Measurements from ENCODE around the gene TOM1L2. TPM values are rescaled to one million over a fixed set of nuclear protein-coding genes. Genes with fewer than 3 reads are reported as not detected.
A peak's percentile ranks its signal among the peaks of the same experiment; 100 is the strongest.
"Not testable (repeated sequence)": the region's sequence is repeated elsewhere in the genome, so short reads cannot be mapped to it uniquely, and the experiment has no call there.

The TOM1L2 gene
- total RNA-seq, 8 experiments from 2014 or later: 21.0 to 61.1 (median 36.0) TPM

DNA sequence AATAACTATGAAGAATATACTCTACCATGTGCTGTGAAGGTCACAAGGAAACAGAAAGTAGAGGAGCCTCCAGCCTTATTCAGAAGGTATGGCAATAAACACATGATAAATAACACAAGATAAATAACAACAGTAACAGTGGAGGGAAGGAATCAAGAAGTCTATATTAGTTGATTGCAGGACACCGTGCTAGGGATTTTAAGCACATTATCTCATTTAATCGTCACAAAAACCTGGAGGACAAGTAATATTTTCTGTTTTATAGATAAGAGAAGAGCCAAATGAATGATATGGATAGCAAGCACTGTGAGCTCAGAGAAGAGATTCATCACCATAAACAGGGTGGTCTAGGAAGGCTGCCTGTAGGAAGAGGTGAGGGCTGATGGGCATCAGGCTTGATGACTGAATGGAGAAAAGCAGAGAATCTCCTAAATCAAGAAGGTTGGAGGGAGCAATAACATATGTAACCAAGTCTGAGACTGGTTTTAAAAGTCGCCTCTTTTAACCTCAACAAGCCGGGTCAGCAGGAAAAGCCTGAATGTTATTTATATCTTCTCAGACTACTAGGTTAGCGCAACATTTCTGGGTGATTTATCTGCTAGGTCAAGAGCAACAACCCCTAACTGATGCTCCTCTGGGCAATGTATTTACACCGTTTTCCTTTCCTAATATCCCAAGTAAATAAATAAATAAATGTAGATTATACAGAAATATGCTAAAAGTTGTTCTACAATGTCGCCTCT, 8.3 kb downstream of the TOM1L2 start:
- Histone ChIP-seq H3K4me1 (replicated peaks in 1 of 2) (peaks cover 25 to 26% of the 10 kb centered on the region in 2 donors), H3K27ac (no peak overlapping the region), H3K4me3 (no peak overlapping the region)
- no peak for ATAC-seq (replicated peaks in 6 of 8)
- 72 to 100% (median 84%) methylated on average over 1 to 7 of the region's 7 CpGs for WGBS, 10 experiments
- in situ Hi-C loops (cut with MboI; ENCODE audit: low pct_unique_long_range_greater_than_20kb in 2 of 9, low sequenced_read_pairs in 9 of 9, unreplicated experiment in 9 of 9): no loop called here

- 50 to 100% (median 64%) methylated on average over 2 to 4 of the region's 4 CpGs; no CpG with 5 or more reads in 1 of the 10 experiments for WGBS, 10 experiments
- in situ Hi-C loops (cut with MboI; ENCODE audit: low pct_unique_long_range_greater_than_20kb in 2 of 9, low sequenced_read_pairs in 9 of 9, unreplicated experiment in 9 of 9): no loop called here
- Histone ChIP-seq H3K4me3 (no peak overlapping the region), H3K27ac (no peak overlapping the region), H3K4me1 (replicated peaks in 1 of 2) (peaks cover 26 to 29% of the 10 kb centered on the region in 2 donors)
- ATAC-seq (replicated peaks in 6 of 8): no peak
These were observed 9.1 kb downstream of the TOM1L2 start for GRCh38 chr17:17963066-17963465.

DNA sequence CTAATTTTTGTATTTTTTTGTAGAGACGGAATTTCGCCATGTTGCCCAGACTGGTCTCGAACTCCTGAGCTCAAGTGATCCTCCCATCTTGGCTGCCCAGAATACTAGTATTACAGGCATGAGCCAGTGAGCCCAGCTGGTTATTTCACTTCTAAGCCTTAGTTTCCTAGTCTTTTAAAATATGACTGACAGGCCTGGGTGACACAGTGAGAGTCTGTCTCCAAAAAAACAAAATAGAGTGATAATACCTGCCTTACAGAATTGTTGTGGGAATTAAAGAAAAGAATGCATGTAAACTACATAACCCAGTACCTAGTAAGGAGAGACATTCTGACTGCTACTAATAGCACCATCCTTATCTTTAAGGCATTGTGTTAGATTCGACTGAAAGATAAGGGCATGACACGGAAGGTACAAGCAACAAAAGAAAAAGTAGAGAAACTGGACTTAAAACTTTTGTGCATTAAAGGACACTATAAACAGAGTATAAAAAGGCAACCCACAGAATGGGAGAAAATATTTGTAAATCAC, 11.6 kb downstream of the TOM1L2 start:
- no peak overlapping the region for H3K27ac ChIP-seq

DNA sequence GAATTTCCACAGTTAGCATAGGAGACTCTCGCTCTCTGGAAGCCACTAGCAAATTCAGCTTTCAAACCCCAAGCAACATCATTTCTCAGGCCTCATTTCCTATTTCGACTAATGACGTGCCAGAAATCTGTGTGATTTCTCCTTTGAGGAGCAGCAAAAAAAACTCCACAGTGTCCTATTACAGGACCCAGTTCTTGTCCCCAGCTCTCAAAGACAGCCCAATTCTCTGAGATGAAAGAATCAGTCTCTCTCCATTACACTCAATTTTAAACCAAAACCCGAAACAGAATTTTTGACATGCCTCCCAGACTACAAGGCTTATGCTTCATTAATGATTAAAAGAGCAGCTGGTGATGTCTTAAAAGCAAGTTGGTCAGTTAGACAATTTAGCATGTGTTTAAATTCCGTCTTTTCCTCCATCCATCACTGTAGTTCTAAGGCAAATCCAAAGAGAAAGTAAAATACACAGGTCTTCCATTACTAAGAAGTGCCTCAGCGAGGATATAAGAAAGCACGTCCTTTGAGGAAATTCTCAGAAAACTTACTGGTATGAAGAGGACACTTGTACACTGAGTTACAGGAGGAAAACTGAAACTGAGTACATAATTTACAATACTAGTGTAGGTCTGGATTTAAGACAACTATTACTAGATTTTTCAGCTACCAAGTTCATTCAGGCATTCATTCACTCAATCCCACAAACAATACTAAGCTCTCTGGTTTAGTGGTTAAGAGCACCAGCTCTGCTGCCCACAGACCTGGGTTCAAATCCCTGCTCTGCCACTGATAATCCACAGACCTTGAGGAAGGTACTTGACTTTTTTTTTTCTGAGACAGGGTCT, 12.5 kb downstream of the TOM1L2 start:
- Histone ChIP-seq H3K4me1 (replicated peaks in 1 of 2) (peaks cover 22% of the 10 kb centered on the region in 2 donors), H3K27ac (no peak overlapping the region), H3K4me3 (peak overlapping the region in 2 of 5 donors; percentile 9 to 17)
- in situ Hi-C loops (cut with MboI; ENCODE audit: low pct_unique_long_range_greater_than_20kb in 2 of 9, low sequenced_read_pairs in 9 of 9, unreplicated experiment in 9 of 9): no loop called here
- 6 to 57% (median 37%) methylated on average over 1 to 7 of the region's 7 CpGs for WGBS, 10 experiments
- peak in 5 of 8 experiments; percentile 11 to 57 (median 20) for ATAC-seq (replicated peaks in 6 of 8)

More for the DNA sequence above, 11.6 kb downstream of the TOM1L2 start:
- peaks cover 26 to 29% of the 10 kb centered on the region in 2 donors for H3K4me1 ChIP-seq (replicated peaks in 1 of 2)
- in situ Hi-C loops (cut with MboI; ENCODE audit: low pct_unique_long_range_greater_than_20kb in 2 of 9, low sequenced_read_pairs in 9 of 9, unreplicated experiment in 9 of 9): no loop called here
- no peak for ATAC-seq (replicated peaks in 6 of 8)
- WGBS, 10 experiments: 68 to 100% (median 81%) methylated on average over 2 to 5 of the region's 5 CpGs
- no peak overlapping the region for H3K4me3 ChIP-seq

- WGBS, 10 experiments: 57 to 100% (median 81%) methylated on average over 1 to 5 of the region's 5 CpGs; no CpG with 5 or more reads in 3 of the 10 experiments
- H3K27ac ChIP-seq: no peak overlapping the region
- H3K4me3 ChIP-seq: no peak overlapping the region
- H3K4me1 ChIP-seq (replicated peaks in 1 of 2): peaks cover 14 to 17% of the 10 kb centered on the region in 2 donors
- ATAC-seq (replicated peaks in 6 of 8): no peak
- in situ Hi-C loops (cut with MboI; ENCODE audit: low pct_unique_long_range_greater_than_20kb in 2 of 9, low sequenced_read_pairs in 9 of 9, unreplicated experiment in 9 of 9): no loop called here
These were observed 13.2 kb downstream of the TOM1L2 start for GRCh38 chr17:17958982-17959381.

DNA sequence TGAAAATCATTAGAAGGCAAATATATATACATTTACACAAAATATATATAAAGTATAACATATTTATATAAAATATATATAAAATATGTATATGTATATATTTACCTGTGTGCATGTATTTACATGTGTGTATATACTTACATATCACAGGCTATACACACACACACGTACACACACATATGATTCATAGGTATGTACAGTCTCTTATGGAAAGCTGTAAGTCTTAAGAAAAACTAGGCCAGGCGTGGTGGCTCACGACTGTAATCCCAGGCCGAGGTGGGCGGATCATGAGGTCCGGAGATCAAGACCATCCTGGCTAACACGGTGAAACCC, 14.7 kb downstream of the TOM1L2 start:
- ATAC-seq (replicated peaks in 6 of 8): no peak
- H3K27ac ChIP-seq: no peak overlapping the region
- in situ Hi-C loops (cut with MboI; ENCODE audit: low pct_unique_long_range_greater_than_20kb in 2 of 9, low sequenced_read_pairs in 9 of 9, unreplicated experiment in 9 of 9): no loop called here
- H3K4me3 ChIP-seq: no peak overlapping the region
- WGBS, 10 experiments: 33 to 100% (median 100%) methylated on average over 1 to 7 of the region's 7 CpGs; no CpG with 5 or more reads in 3 of the 10 experiments
- peaks cover 14 to 17% of the 10 kb centered on the region in 2 donors for H3K4me1 ChIP-seq (replicated peaks in 1 of 2)

GRCh38 chr17:17955790-17956341, 16.3 kb downstream of the TOM1L2 start:
- H3K4me1 ChIP-seq (replicated peaks in 1 of 2): peaks cover 14 to 28% of the 10 kb centered on the region in 2 donors
- H3K4me3 ChIP-seq; ATAC-seq (replicated peaks in 6 of 8); H3K27ac ChIP-seq; in situ Hi-C loops (cut with MboI; ENCODE audit: low pct_unique_long_range_greater_than_20kb in 2 of 9, low sequenced_read_pairs in 9 of 9, unreplicated experiment in 9 of 9): not testable (repeated sequence)
- 88 to 100% (median 96%) methylated on average over 3 to 10 of the region's 12 CpGs; no CpG with 5 or more reads in 3 of the 10 experiments for WGBS, 10 experiments

- Histone ChIP-seq H3K4me3 (no peak overlapping the region), H3K4me1 (replicated peaks in 1 of 2) (peaks cover 4 to 15% of the 10 kb centered on the region in 2 donors), H3K27ac (no peak overlapping the region)
- in situ Hi-C loops (cut with MboI; ENCODE audit: low pct_unique_long_range_greater_than_20kb in 2 of 9, low sequenced_read_pairs in 9 of 9, unreplicated experiment in 9 of 9): no loop called here
- ATAC-seq (replicated peaks in 6 of 8): no peak
- 80 to 100% (median 94%) methylated on average over 1 to 3 of the region's 3 CpGs; no CpG with 5 or more reads in 2 of the 10 experiments for WGBS, 10 experiments
These were observed 18.1 kb downstream of the TOM1L2 start for GRCh38 chr17:17954079-17954478.

DNA sequence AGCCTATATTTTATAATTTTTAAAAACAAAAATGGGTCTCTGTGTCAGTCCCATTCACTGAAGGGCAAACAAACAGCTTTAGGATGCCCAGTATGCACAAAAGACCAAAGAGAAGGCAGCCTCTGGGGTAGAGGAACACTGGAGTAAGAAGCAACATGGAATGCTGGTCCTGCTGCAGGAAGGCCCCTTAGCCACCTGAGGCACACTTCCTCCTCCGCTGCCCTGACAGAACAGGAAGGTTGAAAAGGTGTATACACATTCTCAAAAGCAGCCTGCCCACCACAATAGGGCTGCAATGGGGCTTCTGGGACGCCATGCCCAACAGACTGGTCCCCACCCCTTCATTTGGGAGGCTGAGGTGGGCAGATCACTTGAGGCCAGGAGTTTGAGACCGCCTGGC, 19.5 kb downstream of the TOM1L2 start:
- H3K27ac ChIP-seq: no peak overlapping the region
- in situ Hi-C loops (cut with MboI; ENCODE audit: low pct_unique_long_range_greater_than_20kb in 2 of 9, low sequenced_read_pairs in 9 of 9, unreplicated experiment in 9 of 9): no loop called here
- H3K4me1 ChIP-seq (replicated peaks in 1 of 2): peaks cover 0 to 11% of the 10 kb centered on the region in 2 donors
- no peak for ATAC-seq (replicated peaks in 6 of 8)
- no peak overlapping the region for H3K4me3 ChIP-seq
- WGBS, 10 experiments: 79 to 100% (median 100%) methylated on average over 1 to 2 of the region's 3 CpGs; no CpG with 5 or more reads in 5 of the 10 experiments

- H3K4me1 ChIP-seq (replicated peaks in 1 of 2): peaks cover under 1 to 11% of the 10 kb centered on the region in 2 donors
- peak in 3 of 8 experiments; percentile 8 to 62 (median 17) for ATAC-seq (replicated peaks in 6 of 8)
- no peak overlapping the region for H3K4me3 ChIP-seq
- in situ Hi-C loops (cut with MboI; ENCODE audit: low pct_unique_long_range_greater_than_20kb in 2 of 9, low sequenced_read_pairs in 9 of 9, unreplicated experiment in 9 of 9): no loop called here
- no peak overlapping the region for H3K27ac ChIP-seq
- WGBS, 10 experiments: 17 to 89% (median 60%) methylated on average over 1 to 4 of the region's 5 CpGs
These were observed 20.7 kb downstream of the TOM1L2 start for GRCh38 chr17:17951524-17951923.

DNA sequence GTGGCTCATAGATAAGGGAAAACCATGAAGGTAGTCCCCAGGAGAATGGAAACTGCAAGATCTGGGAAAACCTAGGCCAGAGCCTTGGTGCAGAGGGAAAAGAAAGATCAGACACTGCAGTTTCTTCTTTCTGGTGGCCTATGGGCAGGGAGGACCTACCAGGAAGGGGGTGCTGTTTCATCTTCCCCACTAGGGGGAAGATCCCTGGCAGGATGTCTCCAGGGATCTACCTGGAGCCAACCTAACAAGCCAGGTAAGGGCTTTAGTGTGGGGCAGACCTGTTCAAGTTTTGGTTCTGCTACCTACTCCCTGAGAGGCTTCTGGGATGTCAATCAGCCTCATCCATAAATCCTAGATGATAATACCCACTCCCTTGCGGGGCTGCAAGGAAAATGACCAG, 21.4 kb downstream of the TOM1L2 start:
- in situ Hi-C loops (cut with MboI; ENCODE audit: low pct_unique_long_range_greater_than_20kb in 2 of 9, low sequenced_read_pairs in 9 of 9, unreplicated experiment in 9 of 9): no loop called here
- peaks cover 7 to 11% of the 10 kb centered on the region in 2 donors for H3K4me1 ChIP-seq (replicated peaks in 1 of 2)
- no peak overlapping the region for H3K4me3 ChIP-seq
- H3K27ac ChIP-seq: no peak overlapping the region
- 80% methylated on average over 1 of the region's 1 CpG; no CpG with 5 or more reads in 9 of the 10 experiments for WGBS, 10 experiments
- no peak for ATAC-seq (replicated peaks in 6 of 8)

GRCh38 chr17:17950347-17950746, 21.9 kb downstream of the TOM1L2 start:
- no peak for ATAC-seq (replicated peaks in 6 of 8)
- Histone ChIP-seq H3K4me1 (replicated peaks in 1 of 2) (peaks cover 12% of the 10 kb centered on the region in 2 donors), H3K4me3 (no peak overlapping the region), H3K27ac (no peak overlapping the region)
- 87 to 100% (median 93%) methylated on average over 2 to 7 of the region's 7 CpGs for WGBS, 10 experiments
- in situ Hi-C loops (cut with MboI; ENCODE audit: low pct_unique_long_range_greater_than_20kb in 2 of 9, low sequenced_read_pairs in 9 of 9, unreplicated experiment in 9 of 9): no loop called here

GRCh38 chr17:17947966-17948365, 24.2 kb downstream of the TOM1L2 start:
- in situ Hi-C loops (cut with MboI; ENCODE audit: low pct_unique_long_range_greater_than_20kb in 2 of 9, low sequenced_read_pairs in 9 of 9, unreplicated experiment in 9 of 9): no loop called here
- H3K4me1 ChIP-seq (replicated peaks in 1 of 2): peaks cover 36% of the 10 kb centered on the region in 2 donors
- no peak overlapping the region for H3K4me3 ChIP-seq
- WGBS, 10 experiments: 80 to 100% (median 100%) methylated on average over 1 of the region's 1 CpG; no CpG with 5 or more reads in 5 of the 10 experiments
- no peak for ATAC-seq (replicated peaks in 6 of 8)
- H3K27ac ChIP-seq: no peak overlapping the region

All from motor neuron (in vitro differentiated cells).